ENCODE measurements around the gene C14orf93.

The C14orf93 gene

DNA sequence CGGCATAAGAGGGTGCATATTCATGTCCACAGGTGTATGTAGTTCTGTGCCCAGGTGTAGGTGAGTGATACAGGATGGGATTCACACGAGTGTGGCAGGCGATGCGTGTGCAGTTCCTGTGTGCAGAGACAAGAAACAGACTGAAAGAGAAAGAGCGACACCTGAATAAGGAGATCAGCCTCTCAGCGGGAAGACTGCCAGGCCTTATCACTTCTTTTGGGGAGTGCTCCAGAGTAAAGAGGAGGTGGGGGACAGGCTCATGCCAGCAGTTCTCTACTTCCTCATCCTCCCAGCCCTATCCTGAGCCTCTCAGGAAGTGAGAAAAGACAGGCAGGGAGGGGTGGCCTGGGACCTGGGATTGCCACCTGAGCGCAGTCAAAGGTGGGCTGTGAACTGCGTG is 34.9 kb upstream of the C14orf93 start:
- DNase-seq, result no peak

DNA sequence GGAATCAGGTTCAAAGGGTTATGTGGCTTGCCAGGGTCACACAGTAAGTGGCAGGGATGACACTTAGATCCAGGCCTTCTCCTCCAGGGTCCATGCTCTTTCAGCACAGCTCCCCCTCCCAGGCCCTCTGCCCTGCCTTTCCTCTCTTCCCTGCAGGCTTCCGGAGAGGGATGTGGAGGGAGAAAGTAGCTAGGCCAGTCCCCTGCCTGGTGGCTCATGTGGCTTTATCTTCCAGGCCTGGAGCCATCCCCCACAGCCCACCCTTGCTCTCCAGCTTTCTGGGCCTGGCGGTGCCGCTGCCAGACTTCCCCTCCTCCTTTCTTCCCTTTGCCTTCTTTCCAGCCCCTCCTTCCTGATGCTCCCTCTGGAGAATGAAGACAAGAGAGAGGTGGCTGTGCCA is 33.8 kb upstream of the C14orf93 start:
- DNase-seq, result no peak

DNA sequence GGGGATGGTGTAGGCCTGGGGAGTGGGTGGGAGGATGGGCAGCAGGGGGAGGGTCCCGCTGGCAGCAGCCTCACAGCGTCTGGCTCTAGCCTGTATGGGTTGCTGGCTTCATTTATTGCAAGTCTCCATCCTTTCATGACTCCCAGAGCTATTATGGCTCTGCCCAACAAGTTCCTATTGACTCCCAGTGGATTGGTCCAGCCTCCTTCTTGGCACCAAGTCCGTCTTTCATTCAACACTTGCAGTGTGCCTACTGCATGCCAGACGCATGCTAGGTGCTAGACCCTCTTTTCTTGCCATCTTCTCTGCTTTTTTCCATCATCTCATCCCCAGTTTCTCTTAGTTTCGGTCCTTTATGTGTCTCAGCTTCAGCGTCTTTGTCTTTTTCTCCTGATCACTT is 33.2 kb upstream of the C14orf93 start:
- no peak for DNase-seq

DNA sequence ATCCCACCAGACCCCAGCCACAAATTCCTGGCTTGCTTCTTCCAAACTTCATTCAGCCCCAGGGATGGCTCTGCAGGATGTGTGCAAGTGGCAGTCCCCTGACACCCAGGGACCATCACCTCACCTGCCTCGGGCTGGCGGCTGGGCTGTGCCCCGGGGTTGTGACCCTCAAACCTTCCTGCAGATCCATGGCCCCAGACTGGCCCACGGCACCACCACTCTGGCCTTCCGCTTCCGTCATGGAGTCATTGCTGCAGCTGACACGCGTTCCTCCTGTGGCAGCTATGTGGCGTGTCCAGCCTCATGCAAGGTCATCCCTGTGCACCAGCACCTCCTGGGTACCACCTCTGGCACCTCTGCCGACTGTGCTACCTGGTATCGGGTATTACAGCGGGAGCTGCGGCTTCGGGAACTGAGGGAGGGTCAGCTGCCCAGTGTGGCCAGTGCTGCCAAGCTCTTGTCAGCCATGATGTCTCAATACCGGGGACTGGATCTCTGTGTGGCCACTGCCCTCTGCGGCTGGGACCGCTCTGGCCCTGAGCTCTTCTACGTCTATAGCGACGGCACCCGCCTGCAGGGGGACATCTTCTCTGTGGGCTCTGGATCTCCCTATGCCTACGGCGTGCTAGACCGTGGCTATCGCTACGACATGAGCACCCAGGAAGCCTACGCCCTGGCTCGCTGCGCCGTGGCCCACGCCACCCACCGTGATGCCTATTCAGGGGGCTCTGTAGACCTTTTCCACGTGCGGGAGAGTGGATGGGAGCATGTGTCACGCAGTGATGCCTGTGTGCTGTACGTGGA is 32.4 kb upstream of the C14orf93 start, which contains the start of gene PSMB11:
TSS of gene PSMB11 (plus strand) at position 51 of the 804 bp plus-strand sequence. CDS start at position 65, 14 bp downstream.
- DNase-seq, result no peak

DNA sequence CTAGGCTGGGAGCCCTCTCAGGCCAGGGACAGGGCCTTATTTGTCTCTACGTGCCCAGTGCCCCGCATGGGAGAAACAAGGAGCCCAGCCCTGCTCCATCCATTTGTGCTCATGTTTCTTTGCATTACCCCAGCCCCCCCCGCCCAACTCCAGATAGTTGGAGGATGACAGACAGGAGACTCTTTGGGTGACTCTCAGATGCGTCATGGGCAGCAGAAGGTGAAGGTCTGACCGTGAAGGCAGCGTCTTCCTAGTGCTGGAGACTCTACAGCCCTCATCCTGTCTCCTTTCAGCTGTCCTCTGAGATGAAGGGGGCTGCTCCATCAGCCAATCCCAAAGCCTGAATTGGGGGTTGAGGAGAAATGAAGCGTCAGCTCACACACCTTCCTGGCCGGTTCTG is 31.8 kb upstream of the C14orf93 start:
- no peak for DNase-seq

DNA sequence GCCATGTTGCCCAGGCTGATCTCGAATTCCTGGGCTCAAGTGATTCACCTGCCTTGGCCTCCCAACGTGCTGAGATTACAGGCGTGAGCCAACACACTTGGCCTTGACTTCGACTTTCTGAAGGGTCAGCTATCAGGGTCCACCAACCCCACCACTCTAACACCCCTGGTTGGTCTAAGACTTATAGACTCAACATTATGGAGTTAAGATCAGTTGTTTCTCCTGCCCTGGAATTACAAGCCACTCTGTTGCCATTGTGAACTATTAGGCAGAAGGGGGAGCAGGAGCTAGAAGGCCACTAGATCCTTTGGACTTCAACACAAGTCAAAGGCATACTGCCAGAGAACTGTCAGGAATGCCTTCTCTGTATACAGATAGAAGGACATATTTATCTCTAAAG is 30.2 kb upstream of the C14orf93 start:
- no peak for DNase-seq

DNA sequence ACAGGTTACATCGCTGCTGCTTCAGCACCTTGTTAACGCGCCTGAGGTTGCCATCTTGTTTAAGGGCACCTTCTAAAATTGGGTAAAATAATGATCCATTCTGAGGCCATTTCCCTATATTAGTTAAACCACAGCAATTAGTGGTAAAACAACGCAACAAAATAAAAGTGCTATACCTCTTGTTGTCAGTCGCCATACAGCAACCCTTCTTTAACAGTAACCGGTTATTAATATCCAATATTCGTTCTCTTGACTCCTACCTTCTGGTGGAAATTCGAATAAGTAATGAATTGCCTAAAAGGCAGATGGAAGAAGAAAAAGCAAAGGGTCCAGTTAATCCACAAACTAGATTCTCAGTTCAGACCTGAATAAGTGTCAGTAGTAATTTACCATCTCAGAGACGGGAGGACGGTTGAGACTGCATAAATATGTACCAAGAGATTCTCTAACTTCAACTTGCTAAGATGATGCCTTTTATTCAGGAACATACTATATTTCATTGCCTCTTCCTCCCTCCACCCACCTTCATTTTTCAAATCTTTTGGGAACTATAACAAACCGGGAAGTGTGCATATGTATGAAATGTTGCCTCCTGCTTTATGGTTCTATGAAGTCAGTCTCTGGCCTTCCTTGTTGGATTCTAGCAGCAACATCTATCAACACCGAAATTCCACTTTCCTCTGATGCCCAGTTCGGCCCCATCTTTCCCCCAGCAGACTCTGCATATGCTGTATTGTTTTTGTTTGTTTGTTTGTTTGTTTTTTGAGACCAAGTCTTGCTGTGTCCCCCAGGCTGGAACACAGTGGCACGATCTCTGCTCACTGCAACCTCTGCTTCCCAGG is 25.6 kb upstream of the C14orf93 start:
- DNase-seq, result no peak

DNA sequence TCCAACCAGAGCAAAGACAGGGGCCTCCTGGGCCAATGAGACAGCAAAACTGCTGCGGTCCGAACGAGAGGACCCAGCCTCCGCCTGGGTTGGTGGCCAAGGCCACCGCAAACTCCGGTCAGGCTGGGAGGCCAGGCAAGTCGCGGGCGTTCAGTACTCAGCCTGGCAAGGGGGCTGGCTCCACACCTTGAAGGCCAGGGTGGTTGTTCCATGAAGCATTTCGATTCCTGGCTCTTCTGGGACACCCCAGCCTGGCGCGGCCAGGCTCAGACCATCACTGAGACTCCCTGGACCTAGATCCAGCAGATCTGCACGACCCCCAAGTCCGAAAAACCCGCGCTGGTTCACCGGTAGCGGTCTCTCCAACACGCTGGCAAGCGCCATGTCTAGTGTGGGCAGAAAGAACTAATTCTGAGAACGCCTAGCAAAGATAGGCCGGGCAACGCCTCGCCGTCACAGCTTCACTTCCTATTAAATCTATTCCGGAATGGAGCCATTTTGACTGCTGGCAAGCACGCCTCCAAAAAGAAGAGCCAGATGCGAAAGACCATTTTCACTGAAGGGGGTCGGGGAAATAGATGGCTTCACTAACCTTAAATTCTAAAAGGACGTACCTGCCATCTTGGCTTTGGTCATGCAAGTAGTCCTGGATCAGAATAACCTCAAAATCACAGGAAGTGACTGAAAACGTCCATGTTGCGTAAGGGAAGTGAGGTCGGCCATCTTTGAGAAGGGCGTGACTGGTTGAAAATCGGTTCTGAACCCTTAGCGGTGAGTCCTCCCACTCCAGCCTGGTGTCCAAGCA is 24.8 kb upstream of the C14orf93 start, which contains the start of gene PSMB5:
TSS of gene PSMB5 (minus strand) at position 403 of the 805 bp plus-strand sequence. CDS start at position 384, 19 bp downstream.
- peak; percentile 94 for DNase-seq

DNA sequence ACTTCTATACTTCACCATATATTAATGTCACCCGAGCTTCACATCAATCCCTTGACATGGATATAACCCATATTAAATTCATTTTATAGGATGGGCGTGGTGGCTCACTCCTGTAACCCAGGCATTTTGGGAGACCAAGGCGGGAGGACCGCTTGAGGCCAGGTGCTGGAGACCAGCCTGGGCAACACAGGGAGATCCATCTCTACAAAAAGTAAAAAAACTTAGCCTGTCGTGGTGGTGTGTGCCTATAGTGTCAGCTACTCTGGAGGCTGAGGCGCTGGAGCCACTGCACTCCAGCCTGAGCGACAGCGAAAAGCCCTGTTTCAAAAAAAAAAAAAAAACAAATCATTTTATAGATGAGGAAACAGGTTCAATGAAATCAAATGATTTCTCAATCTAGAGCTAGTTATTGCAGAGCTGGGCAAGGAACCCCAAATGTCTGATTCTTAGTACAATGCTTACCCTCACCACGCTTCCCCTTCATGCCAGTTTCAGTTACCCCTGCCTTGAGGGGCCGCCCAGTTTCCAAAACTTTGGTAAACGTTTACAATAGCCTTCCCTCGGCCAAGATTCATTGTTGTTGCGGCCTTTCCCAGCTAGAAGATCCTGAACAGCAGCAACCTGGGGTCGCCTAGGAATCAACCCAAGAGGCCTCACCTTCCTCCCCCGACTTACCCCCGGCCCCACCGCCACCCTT is 24.0 kb upstream of the C14orf93 start:
- DNase-seq, result no peak

DNA sequence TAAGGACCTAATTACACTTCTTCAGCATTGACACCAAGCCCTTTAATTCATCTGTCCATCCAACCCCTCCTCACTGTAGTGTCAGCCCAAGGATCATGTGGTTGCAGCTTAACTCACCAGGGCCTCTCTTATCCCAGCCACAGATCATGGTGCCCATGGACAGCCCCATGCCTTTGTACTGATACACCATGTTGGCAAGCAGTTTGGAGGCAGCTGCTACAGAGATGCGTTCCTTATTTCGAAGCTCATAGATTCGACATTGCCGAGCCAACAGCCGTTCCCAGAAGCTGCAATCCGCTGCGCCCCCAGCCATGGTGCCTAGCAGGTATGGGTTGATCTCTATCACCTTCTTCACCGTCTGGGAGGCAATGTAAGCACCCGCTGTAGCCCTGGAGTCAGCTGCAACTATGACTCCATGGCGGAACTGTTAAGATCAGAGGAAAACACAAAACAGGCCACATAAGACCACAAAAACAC is 23.3 kb upstream of the C14orf93 start:
- DNase-seq, result no peak

DNA sequence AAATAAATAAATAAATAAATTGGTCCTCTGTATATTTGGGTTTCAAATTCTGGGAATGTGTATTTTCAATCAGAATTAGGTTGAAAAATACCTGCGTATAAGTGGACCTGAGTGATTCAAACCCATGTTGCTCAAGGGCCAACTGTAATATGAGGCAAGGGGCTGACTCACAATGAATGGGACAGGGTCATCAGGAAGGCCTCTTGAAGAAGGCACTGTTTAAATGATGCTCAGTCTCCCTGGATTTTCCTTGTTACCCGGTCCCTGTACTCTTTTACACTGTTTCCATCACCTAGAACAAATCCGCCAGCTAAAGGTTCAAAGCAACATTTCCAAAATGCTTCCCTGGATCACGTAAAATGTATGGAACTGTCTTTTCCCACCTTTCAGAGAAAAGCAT is 21.0 kb upstream of the C14orf93 start:
- no peak for DNase-seq

DNA sequence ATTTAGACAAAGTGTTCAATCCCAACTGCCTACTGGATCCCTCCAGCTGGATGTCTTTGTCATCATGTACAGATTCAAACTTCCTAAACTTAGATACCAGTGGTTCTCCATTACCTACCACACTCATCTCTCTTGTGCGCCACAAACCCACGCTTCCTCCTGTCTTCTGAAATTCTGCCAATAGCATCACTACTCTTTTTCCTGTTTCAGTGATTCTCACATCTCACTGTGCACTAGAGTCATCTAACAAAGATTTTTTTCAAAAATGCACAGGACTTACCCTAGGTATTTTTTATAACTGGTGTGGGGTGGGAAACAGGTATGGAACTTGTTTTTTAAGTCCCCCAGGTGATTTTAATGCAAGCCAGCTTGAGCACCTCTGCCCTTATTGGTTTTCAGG is 18.9 kb upstream of the C14orf93 start:
- DNase-seq, result no peak

DNA sequence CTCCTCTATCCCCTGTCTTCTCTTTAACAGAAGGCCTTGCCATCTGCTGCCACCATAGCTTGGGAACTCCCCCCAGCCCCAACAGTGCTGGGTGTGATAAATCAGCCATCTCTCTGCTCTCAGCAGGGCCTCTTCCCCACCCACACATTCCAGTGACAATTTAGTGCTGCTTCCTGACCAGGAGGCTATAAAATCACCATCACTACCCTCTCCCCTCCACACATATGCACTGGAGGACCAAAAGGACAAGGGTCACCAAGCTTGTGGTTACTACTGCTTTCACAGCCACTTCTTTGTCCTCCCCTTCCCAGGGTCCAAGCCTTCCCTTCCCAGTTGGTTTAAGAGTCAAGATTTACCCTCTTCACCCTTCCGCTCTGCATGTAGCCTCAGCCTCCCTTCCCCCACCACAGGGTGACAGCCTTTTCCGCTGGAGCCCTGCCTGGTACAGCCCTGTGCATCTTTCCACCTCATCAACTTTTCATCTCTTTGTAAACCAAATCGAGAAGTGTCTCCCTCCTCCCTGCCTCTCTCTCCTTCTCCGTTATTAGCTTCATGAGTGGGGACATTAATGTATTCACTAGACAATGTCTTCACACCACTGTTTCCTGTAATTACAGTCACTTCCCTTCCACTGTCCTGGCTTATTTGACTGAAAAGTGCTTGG is 15.3 kb upstream of the C14orf93 start:
- peak; percentile 26 for DNase-seq

DNA sequence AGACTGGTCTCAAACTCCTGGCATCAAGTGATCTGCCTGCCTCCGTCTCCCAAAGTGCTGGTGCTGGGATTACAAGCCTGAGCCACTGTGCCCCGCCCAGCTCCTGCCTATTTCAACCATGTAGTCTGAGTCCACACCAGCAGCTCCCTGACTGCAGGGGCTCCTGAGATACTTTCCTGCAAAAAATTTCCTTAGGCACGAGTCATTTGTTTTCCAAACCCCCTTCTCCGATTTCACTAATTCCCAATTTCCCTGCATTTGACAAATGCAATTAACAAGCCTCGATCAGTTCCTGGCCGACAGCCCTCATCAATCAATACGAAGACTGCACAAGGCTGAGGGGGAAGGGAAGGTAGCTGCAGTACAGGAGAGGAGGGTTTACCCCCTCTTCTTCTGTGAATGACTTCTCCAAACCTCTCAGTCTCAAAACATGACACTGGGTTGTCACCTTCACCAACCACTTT is 14.7 kb upstream of the C14orf93 start:
- no peak for DNase-seq

DNA sequence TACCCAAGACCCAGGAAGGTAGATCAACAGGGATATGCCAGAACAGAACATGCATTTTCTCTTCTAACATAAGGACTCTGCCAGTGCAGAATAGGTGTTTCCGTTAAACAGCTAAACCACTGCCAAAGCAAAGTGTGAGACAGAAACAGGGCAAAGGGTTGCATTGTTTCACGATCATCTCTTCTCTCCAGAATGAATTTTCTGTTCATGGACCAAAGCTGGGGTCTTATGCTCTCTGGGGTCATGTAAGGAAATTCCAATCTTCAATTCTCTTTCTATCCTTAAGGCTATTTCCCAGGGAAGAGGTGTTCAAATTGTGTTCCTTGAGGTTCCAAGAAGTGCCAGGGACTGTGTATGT is 13.8 kb upstream of the C14orf93 start:
- no peak for DNase-seq

DNA sequence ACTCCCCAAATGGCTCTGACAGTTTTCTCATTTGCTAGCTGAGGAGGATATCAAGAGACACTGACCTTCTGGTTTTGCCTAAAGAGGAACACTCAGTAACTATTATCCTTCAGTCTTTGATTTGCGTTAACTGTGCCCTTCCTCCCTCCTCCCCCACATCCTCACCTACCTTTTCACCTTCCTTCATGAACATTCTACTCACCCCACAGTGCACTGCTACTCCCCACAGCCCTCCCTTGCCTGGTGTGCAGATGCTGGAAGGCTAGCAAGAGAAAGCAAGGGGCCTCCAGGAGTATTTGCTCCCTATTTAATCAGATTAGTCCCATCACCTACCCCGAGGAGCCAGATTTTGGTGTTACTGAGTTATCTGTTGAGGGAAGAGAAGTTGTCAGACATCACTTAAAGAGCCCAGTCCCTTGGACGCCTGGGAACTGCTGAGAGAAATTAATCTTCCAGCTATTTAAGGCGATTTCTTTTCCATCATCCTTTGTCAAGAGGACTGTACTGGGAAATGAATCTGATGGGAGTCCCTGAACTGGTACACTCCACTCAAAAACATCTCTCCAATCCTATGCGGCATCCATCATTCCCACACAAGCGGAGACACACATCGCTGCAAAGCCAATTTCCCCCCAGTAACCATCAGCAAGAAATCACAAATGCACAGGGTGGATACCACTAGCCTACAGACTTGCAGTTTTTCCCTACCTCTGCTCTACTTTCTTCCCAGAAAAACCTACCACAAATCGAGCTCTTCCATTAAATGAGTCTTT is 13.3 kb upstream of the C14orf93 start:
- DNase-seq, result no peak

DNA sequence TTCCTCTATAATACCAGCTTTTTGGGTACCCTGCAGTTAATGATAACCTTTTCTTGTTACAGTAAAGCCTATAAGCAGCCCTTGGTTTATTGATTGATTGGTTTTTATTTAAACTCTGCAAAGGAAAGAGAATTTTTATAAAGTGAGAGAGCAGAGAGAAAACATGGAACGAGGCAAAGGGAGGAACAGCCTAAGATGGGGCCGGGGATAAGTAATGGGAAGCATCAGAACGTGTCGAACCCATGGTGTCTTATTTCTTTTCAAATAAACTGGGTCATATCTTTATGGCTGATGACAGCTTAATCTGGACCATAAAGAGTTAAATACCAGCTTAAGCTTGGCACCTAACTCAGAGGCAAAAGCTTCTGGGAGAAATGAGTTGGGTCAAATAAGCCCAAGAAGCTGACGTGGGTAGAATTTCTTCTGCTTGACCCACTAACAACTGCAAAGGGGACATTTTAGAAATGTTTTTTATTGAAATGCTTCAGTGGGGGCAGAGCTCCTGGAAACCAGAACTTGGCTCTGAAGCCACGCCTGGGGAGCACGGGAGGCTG is 12.0 kb upstream of the C14orf93 start:
- DNase-seq, result no peak

DNA sequence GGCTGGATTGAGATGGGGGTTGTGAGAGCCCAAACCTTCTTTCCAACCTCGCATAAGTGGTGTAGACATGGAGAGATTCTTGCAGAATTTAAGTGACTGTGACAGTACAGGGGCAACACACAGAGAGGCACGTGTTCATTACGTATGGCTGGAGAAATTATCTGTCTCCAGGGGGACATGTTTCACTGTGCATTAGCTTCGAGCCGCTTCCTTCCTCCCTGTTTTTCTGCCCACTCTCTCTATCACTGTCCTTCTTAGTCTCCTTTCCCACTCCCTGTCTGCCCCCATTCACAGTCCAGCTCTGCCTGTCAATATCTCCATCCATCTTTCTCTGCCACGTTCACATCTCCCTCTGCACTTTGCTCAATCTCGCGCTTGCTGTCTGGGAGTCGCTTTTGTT is 11.5 kb upstream of the C14orf93 start:
- DNase-seq, result no peak

DNA sequence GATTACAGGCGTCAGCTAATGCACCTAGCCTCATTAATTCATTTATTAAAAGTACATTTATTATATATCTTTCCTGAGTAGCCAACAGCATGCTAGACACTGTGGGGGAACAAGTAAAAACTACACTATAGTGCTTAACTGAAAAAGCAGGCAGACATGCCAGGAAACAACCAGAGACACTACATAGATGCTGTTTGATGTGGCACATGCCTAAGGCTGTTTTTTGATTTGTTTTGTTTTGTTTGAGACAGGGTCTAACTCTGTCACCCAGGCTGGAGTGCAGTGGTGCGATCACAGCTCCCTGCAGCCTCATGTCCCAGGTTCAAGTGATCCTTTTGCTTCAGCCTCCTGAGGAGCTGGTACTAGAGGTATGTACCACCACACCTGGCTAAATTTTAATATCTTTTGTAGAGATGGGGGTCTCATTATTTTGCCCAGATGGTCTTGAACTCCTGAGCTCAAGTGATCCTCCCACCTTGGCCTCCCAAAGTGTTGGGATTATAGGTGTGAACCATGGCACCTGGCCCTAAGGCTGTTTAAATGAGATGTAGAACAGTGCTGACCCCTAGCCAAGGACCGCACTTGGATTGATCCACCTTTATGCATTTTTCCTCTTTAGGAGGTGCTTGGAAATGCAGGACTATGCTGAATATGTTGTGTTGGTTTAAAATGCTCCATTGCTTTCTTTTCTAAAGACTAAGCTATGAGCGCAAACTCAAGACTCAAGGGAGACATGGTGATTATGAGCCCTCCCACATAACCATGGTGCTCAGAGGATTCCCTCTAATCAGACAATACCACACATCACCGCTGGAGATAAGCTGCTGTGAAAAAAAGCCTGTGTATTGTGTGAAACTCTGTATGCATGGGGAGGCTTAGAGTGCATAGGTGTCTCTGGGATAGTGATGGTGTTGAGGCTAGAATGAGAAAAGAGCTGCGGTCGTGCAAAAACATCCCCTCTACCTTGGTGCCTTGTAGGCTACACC is 10.5 kb upstream of the C14orf93 start:
- DNase-seq, result no peak
